Cerebellar nuclear complex (tissue), 1 donor: ENCODE data around the gene LAPTM5.
A peak's percentile ranks its signal among the peaks of the same experiment; 100 is the strongest.
"Not testable (repeated sequence)": the region's sequence is repeated elsewhere in the genome, so short reads cannot be mapped to it uniquely, and the experiment has no call there.

ENCODE experiments used
- DNase-seq, 2 experiments: peaks; one replicate each; lab custom pipeline; 2025; lab: John Stamatoyannopoulos, UW

Gene LAPTM5

GRCh38 chr1:30757352-30758120, at the start of gene LAPTM5:
TSS of gene LAPTM5 (minus strand) at chr1:30757774. CDS start at chr1:30757745, 29 bp downstream.
- no peak for DNase-seq

- no peak for DNase-seq
These were observed 49.1 kb upstream of the LAPTM5 start for GRCh38 chr1:30806381-30807317.

- no peak for DNase-seq
These were observed 47.9 kb upstream of the LAPTM5 start for GRCh38 chr1:30805304-30806003.

- DNase-seq = no peak
These were observed 47.2 kb upstream of the LAPTM5 start for GRCh38 chr1:30804822-30805221.

GRCh38 chr1:30804352-30804751, 46.8 kb upstream of the LAPTM5 start:
- no peak for DNase-seq

- no peak for DNase-seq
These were observed 46.0 kb upstream of the LAPTM5 start for GRCh38 chr1:30803562-30803961.

GRCh38 chr1:30801771-30802198, 44.2 kb upstream of the LAPTM5 start:
- peak; percentile 44 to 48 for DNase-seq

GRCh38 chr1:30799233-30799511, 41.6 kb upstream of the LAPTM5 start:
- no peak for DNase-seq

- DNase-seq = no peak
These were observed 41.0 kb upstream of the LAPTM5 start for GRCh38 chr1:30798389-30799232.

GRCh38 chr1:30795026-30795425, 37.5 kb upstream of the LAPTM5 start:
- DNase-seq = no peak

GRCh38 chr1:30794260-30794659, 36.7 kb upstream of the LAPTM5 start:
- DNase-seq = no peak

- DNase-seq = no peak
These were observed 35.6 kb upstream of the LAPTM5 start for GRCh38 chr1:30793209-30793608.

GRCh38 chr1:30791868-30792267, 34.3 kb upstream of the LAPTM5 start:
- DNase-seq = no peak

GRCh38 chr1:30790850-30791778, 33.5 kb upstream of the LAPTM5 start:
- no peak for DNase-seq

GRCh38 chr1:30790256-30790525, 32.6 kb upstream of the LAPTM5 start:
- DNase-seq = not testable (repeated sequence)

- DNase-seq = no peak
These were observed 32.0 kb upstream of the LAPTM5 start for GRCh38 chr1:30789388-30790255.

- DNase-seq = no peak
These were observed 31.2 kb upstream of the LAPTM5 start for GRCh38 chr1:30788580-30789387.

GRCh38 chr1:30787856-30788495, 30.4 kb upstream of the LAPTM5 start:
- DNase-seq = no peak
